Transverse colon (tissue), 4 donors: Measurements from ENCODE around the gene RAPGEF4. TPM values are rescaled to one million over a fixed set of nuclear protein-coding genes. Genes with fewer than 3 reads are reported as not detected.

Experiments used
- DNase-seq: peaks from one replicate; pipeline ENCODE4 v3.0.0-alpha.2; 2019
- H3K27ac ChIP-seq, 4 donors: fragments of 200-600 bp; sonication (generic); 2 replicates each; pipeline ENCODE4 v1.5.1; 2016 to 2018; ENCODE audit warnings: inconsistent platforms in 4 of 4
- H3K27me3 ChIP-seq: fragments of 200-600 bp; sonication (generic); 2 replicates; pipeline ENCODE4 v1.5.1; 2017; ENCODE audit warnings: inconsistent platforms
- H3K36me3 ChIP-seq, 4 donors: fragments of 200-600 bp; sonication (generic); 2 replicates each; pipeline ENCODE4 v1.5.1; 2017 to 2019; ENCODE audit warnings: inconsistent platforms in 4 of 4
- H3K4me1 ChIP-seq, 4 donors: fragments of 200-600 bp; sonication (generic); 2 replicates each; pipeline ENCODE4 v1.5.1; 2017 to 2020; ENCODE audit warnings: inconsistent platforms in 4 of 4
- H3K4me3 ChIP-seq, 4 donors: fragments of 200-600 bp; sonication (generic); 1 replicate in 1 of 4; 2 replicates in 3 of 4; pipeline versions ENCODE4 v1.5.1 to v1.6.1; 2017 to 2019; ENCODE audit warnings: inconsistent platforms in 4 of 4
- H3K9me3 ChIP-seq, 2 donors: fragments of 200-600 bp; sonication (generic); 2 replicates each; pipeline ENCODE4 v1.5.1; 2017 to 2019; ENCODE audit warnings: inconsistent platforms in 2 of 2
- CTCF ChIP-seq, 5 experiments: fragments of 200-600 bp in 3 of 5; fragments of 450-650 bp in 2 of 5; sonication (generic) in 3 of 5; IDR thresholded peaks; 1 replicate in 2 of 5; 2 replicates in 3 of 5; pipeline ENCODE4 v1.5.1; 2016 to 2017; ENCODE audit warnings: antibody characterized with exemption in 5 of 5, inconsistent platforms in 3 of 5, mild to moderate bottlenecking in 2 of 5, moderate library complexity in 1 of 5
- EP300 ChIP-seq: sonication (generic); formaldehyde crosslinking; IDR thresholded peaks from one replicate; pipeline ENCODE4 v1.6.1; 2017; ENCODE audit warnings: antibody characterized with exemption, low read depth
- POLR2A ChIP-seq: fragments of 450-650 bp; IDR thresholded peaks from one replicate; pipeline ENCODE4 v1.6.1; 2016; ENCODE audit warnings: antibody characterized with exemption, mild to moderate bottlenecking, moderate library complexity
- POLR2AphosphoS5 ChIP-seq, 3 donors: sonication (generic); formaldehyde crosslinking; IDR thresholded peaks; one replicate each; pipeline ENCODE4 v1.6.1; 2016; ENCODE audit warnings: antibody characterized with exemption in 3 of 3
- WGBS, 2 donors: methylation state at CpG; one replicate each; pipeline ENCODE4 v1.1.5; 2018; ENCODE audit warnings: low coverage in 1 of 2; 5-methylcytosine and 5-hydroxymethylcytosine counted together
- in situ Hi-C, 4 donors: fragments of 200-750 bp; cut with MboI; loops; one replicate each; pipeline versions ENCODE4 v1.15.0 to v1.15.1; 2017; ENCODE audit warnings: low sequenced_read_pairs in 3 of 4, low pct_ligation_motif_present in 1 of 4, low pct_unique_long_range_greater_than_20kb in 1 of 4
- intact Hi-C: fragments of 100-400 bp; cut with DNase I; formaldehyde crosslinking; loops from one replicate; pipeline ENCODE4 v1.15.1; 2023; ENCODE audit warnings: low total_unique reads
- total RNA-seq, 4 donors: library from RNA; depleted of rRNA; stranded (reverse); fragments of >200 nt; gene quantifications; one replicate each; pipeline ENCODE4 v1.1.0, GENCODE V29; 2016

The RAPGEF4 gene
- total RNA-seq, 4 donors from 2014 or later, result 1.4 to 12.3 (median 2.2) TPM; not detected in 1

- intact Hi-C loops, result no loop called here
- no peak overlapping the region for H3K27ac ChIP-seq
- H3K4me3 ChIP-seq, result no peak overlapping the region
- DNase-seq, result no peak
- WGBS, 2 donors, result 55 to 60% methylated on average over 1 of the region's 1 CpG
- H3K27me3 ChIP-seq, result peaks cover 28% of the 10 kb centered on the region
- no peaks in the 10 kb centered on the region for H3K36me3 ChIP-seq
- no peak for TF ChIP-seq EP300
- no peak for TF ChIP-seq POLR2AphosphoS5 (IDR thresholded peaks at IDR 0.05)
- TF ChIP-seq POLR2A, result no peak
- no peak for TF ChIP-seq CTCF (IDR thresholded peaks at IDR 0.05)
- in situ Hi-C loops, result no loop called here
- H3K4me1 ChIP-seq, result no peaks in the 10 kb centered on the region
- H3K9me3 ChIP-seq, result no peaks in the 10 kb centered on the region
Observed at GRCh38 chr2:172904236-172904635, 168.6 kb downstream of the RAPGEF4 start.

- TF ChIP-seq POLR2A (no peak), EP300 (no peak), POLR2AphosphoS5 (IDR thresholded peaks at IDR 0.05) (no peak), CTCF (IDR thresholded peaks at IDR 0.05) (no peak)
- 50 to 82% methylated on average over 1 to 3 of the region's 3 CpGs for WGBS, 2 donors
- no peak for DNase-seq
- peaks cover 17% of the 10 kb centered on the region for H3K27me3 ChIP-seq
- no peaks in the 10 kb centered on the region for H3K36me3 ChIP-seq
- H3K4me1 ChIP-seq, result no peaks in the 10 kb centered on the region
- no peak overlapping the region for H3K27ac ChIP-seq
- H3K9me3 ChIP-seq, result no peaks in the 10 kb centered on the region
- in situ Hi-C loops (no loop called here), intact Hi-C loops (no loop called here)
- no peak overlapping the region for H3K4me3 ChIP-seq
Observed at GRCh38 chr2:172905937-172906811, 170.5 kb downstream of the RAPGEF4 start.

GRCh38 chr2:172908275-172908674 lies 172.6 kb downstream of the RAPGEF4 start:
- Histone ChIP-seq H3K9me3 (no peaks in the 10 kb centered on the region), H3K36me3 (no peaks in the 10 kb centered on the region), H3K4me1 (no peaks in the 10 kb centered on the region), H3K4me3 (no peak overlapping the region), H3K27me3 (peaks cover 10% of the 10 kb centered on the region), H3K27ac (no peak overlapping the region)
- 56 to 59% methylated on average over 3 of the region's 3 CpGs for WGBS, 2 donors
- no peak for TF ChIP-seq CTCF (IDR thresholded peaks at IDR 0.05)
- TF ChIP-seq POLR2AphosphoS5 (IDR thresholded peaks at IDR 0.05), result no peak
- no peak for TF ChIP-seq EP300
- TF ChIP-seq POLR2A, result no peak
- intact Hi-C loops (no loop called here), in situ Hi-C loops (no loop called here)
- no peak for DNase-seq

GRCh38 chr2:172909454-172909853 lies 173.8 kb downstream of the RAPGEF4 start:
- TF ChIP-seq POLR2A (no peak), EP300 (no peak), CTCF (IDR thresholded peaks at IDR 0.05) (no peak), POLR2AphosphoS5 (IDR thresholded peaks at IDR 0.05) (no peak)
- H3K4me1 ChIP-seq, result no peaks in the 10 kb centered on the region
- in situ Hi-C loops (no loop called here), intact Hi-C loops (no loop called here)
- no peak overlapping the region for H3K27ac ChIP-seq
- no peaks in the 10 kb centered on the region for H3K36me3 ChIP-seq
- DNase-seq, result no peak
- peaks cover 2% of the 10 kb centered on the region for H3K27me3 ChIP-seq
- WGBS, 2 donors, result 71% methylated on average over 3 of the region's 3 CpGs; no CpG with 5 or more reads in 1 of the 2 donors
- no peaks in the 10 kb centered on the region for H3K9me3 ChIP-seq
- no peak overlapping the region for H3K4me3 ChIP-seq
